Measurements from ENCODE around the gene CFAP74. TPM values are rescaled to one million over a fixed set of nuclear protein-coding genes. Genes with fewer than 3 reads are reported as not detected.

The CFAP74 gene
- total RNA-seq, 1 experiment from 2014 or later, result 0.28 TPM

DNA sequence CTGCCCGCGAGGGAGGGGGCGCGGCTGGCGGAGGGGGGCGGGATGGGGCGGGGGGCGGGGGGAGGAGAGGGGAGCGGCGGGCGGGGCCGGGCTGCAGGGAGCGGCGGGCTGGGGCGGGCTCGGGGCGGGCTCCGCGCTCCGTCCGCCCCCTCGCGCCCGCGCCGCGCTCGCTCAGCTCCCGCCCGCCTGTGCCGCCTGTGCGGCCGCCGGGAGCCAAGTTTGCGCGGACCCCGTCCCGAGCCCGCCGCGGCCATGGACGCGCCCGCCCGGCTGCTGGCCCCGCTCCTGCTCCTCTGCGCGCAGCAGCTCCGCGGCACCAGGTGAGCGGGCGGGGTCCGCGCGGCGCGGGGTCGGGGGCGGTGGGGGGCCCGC lies 15.6 kb upstream of the CFAP74 start, which contains the start of gene GABRD:
TSS of gene GABRD (plus strand) at position 174 of the 372 bp plus-strand sequence. CDS start at position 253, 79 bp downstream.
- H2BK20ac ChIP-seq (ENCODE audit: low read depth, low read length, poor library complexity, severe bottlenecking), result no peak within 1 kb of the TSS
- no peaks in the 10 kb centered on the region for H3K79me1 ChIP-seq (ENCODE audit: insufficient read depth, low read depth, low read length, poor library complexity, severe bottlenecking)
- H4K5ac ChIP-seq (ENCODE audit: insufficient read length, low read depth, low read length), result no peak within 1 kb of the TSS
- no peaks in the 10 kb centered on the region for H3K79me2 ChIP-seq (ENCODE audit: insufficient read depth, low read length)
- H4K20me1 ChIP-seq (ENCODE audit: control insufficient read depth, insufficient read depth, insufficient read length), result no peaks in the 10 kb centered on the region
- Mint-ChIP-seq H3K4me1 (peaks cover 9 to 13% of the 10 kb centered on the region in 2 experiments), H3K27me3 (ENCODE audit: low read depth) (peaks cover 68% of the 10 kb centered on the region), H3K27ac (no peak within 1 kb of the TSS), H3K4me3 (peak within 1 kb of the TSS; percentile 61 to 86), H3K36me3 (ENCODE audit: insufficient read depth in 1 of 3, low read depth in 3 of 3) (no peaks in the 10 kb centered on the region), H3K9me3 (peaks cover 0 to 2% of the 10 kb centered on the region in 2 experiments; a peak in 1 of 5 replicates)
- no peak within 1 kb of the TSS for H2BK15ac ChIP-seq (ENCODE audit: low read depth, low read length)
- DNase-seq, result no peak
- H4K8ac ChIP-seq (replicated peaks; ENCODE audit: insufficient read length, low read depth, low read length), result no peak within 1 kb of the TSS
- no peak within 1 kb of the TSS for H3K14ac ChIP-seq (ENCODE audit: insufficient read depth, low read length)
- H3T11ph ChIP-seq (ENCODE audit: low read length), result no peak within 1 kb of the TSS
- H3K27ac ChIP-seq (ENCODE audit: insufficient read length, low read depth, low read length), result no peak within 1 kb of the TSS
- H3K4ac ChIP-seq (ENCODE audit: low read depth, low read length), result no peak within 1 kb of the TSS
- no peak within 1 kb of the TSS for H2BK120ac ChIP-seq (ENCODE audit: low read depth, low read length, poor library complexity, severe bottlenecking)
- H3K27me3 ChIP-seq (ENCODE audit: insufficient read depth, low read length), result peaks cover 5% of the 10 kb centered on the region; the same call in 1 of the 2 replicates
- no peaks in the 10 kb centered on the region for H3K23me2 ChIP-seq (ENCODE audit: insufficient read length, low read depth, low read length, poor library complexity, severe bottlenecking)
- no peak within 1 kb of the TSS for H3K23ac ChIP-seq (ENCODE audit: insufficient read length, low read depth, low read length)
- H3K4me1 ChIP-seq (ENCODE audit: insufficient read depth, low read length), result no peaks in the 10 kb centered on the region
- no peak within 1 kb of the TSS for H4K91ac ChIP-seq (ENCODE audit: insufficient read length, low read depth, low read length)
- no peak within 1 kb of the TSS for H2BK5ac ChIP-seq (ENCODE audit: insufficient read length, low read length)
- TF ChIP-seq, protein P1, sequence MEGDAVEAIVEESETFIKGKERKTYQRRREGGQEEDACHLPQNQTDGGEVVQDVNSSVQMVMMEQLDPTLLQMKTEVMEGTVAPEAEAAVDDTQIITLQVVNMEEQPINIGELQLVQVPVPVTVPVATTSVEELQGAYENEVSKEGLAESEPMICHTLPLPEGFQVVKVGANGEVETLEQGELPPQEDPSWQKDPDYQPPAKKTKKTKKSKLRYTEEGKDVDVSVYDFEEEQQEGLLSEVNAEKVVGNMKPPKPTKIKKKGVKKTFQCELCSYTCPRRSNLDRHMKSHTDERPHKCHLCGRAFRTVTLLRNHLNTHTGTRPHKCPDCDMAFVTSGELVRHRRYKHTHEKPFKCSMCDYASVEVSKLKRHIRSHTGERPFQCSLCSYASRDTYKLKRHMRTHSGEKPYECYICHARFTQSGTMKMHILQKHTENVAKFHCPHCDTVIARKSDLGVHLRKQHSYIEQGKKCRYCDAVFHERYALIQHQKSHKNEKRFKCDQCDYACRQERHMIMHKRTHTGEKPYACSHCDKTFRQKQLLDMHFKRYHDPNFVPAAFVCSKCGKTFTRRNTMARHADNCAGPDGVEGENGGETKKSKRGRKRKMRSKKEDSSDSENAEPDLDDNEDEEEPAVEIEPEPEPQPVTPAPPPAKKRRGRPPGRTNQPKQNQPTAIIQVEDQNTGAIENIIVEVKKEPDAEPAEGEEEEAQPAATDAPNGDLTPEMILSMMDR (conservative IDR thresholded peaks at IDR 0.05), result no peak
- no CpG with 5 or more reads among the region's 60 CpGs for WGBS (ENCODE audit: extremely low coverage, insufficient read length, low lambda C conversion rate)
- H2AFZ ChIP-seq (ENCODE audit: low read length), result no peak within 1 kb of the TSS
- H3K56ac ChIP-seq (ENCODE audit: insufficient read length, low read depth, low read length), result no peak within 1 kb of the TSS
- H3K4me2 ChIP-seq (ENCODE audit: insufficient read depth, insufficient read length, low read length), result peak within 1 kb of the TSS; percentile 23
- no peak within 1 kb of the TSS for H3K18ac ChIP-seq (ENCODE audit: insufficient read length, low read depth, low read length)
- no peaks in the 10 kb centered on the region for H3K9me3 ChIP-seq (ENCODE audit: control insufficient read depth, low read depth, low read length)
- H2AK5ac ChIP-seq (ENCODE audit: insufficient read length, low read length), result no peak within 1 kb of the TSS
- no peak within 1 kb of the TSS for H2BK12ac ChIP-seq (ENCODE audit: insufficient read length, low read depth, low read length)
- H3K9ac ChIP-seq (ENCODE audit: extremely low read depth, insufficient read length, low read length), result no peak within 1 kb of the TSS
